LNCaP clone FGC (cell line): ENCODE measurements around the gene ZIC2.

Experiments used
- DNase-seq: peaks from one replicate; pipeline ENCODE4 v3.0.0-alpha.2; 2011; ENCODE audit warnings: low read depth
- H3K4me3 ChIP-seq: 2 replicates; pipeline ENCODE4 v1.5.1; 2011; ENCODE audit warnings: mild to moderate bottlenecking, low read depth, low read length, control low read depth
- TF ChIP-seq, protein P1 (sequence below): IDR thresholded peaks from 2 replicates; pipeline ENCODE4 v1.5.1; 2012; ENCODE audit warnings: mild to moderate bottlenecking; ENCODE audit not compliant: control insufficient read depth, insufficient read depth; ENCODE audit errors: extremely low read depth

Gene ZIC2

DNA sequence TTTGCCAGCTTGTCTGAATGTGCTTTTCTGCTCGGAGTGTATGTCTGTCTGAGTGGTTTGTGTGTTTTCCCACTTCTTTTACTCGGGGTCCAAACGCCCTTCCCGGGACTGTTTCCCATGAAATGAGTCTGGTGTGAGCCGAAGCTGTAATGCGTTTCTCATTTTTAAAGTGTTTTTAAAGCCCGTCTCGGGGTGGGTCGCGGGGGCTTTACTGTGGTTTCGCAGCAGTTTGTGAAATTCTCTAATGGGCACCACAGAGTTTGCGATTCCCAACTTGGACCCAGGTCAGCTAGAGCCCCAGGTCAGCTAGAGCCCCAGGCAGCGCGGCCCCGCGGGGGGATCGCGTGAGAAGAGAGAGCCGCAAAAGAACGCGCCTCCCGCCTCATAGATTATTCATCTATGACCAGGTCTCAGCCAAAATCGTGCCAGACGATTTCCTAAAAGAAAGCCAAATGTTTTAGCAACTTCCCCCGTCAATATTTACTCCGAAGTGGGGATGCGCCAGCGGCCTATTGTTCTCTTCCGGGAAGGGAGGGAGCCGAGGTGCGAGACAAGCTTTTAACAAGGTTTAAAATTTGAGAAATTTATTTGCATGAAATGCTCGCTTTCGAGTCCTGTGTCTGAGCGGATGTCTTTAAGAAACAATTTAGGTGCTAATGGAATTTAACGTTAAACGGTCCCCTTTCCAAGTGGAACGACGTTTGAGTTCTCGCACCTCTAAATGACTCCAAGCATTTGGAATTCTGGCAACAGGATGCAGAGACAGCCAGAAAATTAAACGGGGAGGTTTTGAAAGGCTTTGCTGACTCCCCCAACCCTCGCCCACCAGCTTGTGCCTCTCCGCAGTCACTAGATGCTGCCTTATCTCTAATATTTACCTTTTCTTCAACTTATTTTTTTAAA, 2.2 kb downstream of the ZIC2 start:
- peak overlapping the region; percentile 67 for H3K4me3 ChIP-seq

DNA sequence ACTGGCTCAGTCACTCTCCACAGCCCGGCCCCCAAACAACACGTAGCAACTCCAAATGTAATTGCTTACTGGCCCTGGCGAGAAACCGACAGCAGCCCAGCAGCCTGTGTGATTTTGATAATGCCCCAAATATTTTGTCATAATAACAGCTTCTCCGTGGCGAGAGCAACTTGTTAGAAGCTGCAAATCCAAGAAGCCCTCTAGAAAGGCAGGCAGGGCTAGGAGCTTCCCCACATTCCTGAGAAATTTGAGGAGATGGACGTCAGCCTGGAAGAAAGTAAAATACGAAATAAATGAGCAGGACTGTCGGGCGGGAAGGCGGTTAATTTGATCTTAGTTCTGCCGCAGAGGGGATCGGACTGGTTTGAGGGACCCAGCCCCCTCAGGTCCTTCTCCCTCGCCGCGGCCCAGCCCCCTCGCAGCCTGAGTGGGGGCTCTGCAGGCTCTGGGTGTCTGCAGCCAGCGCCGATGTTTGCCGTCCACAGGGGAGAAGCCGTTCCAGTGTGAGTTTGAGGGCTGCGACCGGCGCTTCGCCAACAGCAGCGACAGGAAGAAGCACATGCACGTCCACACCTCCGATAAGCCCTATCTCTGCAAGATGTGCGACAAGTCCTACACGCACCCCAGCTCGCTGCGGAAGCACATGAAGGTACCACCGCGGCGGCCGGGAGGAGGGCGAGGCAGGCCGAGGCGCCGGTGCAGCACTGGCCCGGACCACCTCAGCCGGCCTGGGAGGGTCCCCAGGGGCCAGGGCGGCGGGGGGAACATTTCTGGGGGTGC, 3.1 kb downstream of the ZIC2 start:
- TF ChIP-seq, protein P1, sequence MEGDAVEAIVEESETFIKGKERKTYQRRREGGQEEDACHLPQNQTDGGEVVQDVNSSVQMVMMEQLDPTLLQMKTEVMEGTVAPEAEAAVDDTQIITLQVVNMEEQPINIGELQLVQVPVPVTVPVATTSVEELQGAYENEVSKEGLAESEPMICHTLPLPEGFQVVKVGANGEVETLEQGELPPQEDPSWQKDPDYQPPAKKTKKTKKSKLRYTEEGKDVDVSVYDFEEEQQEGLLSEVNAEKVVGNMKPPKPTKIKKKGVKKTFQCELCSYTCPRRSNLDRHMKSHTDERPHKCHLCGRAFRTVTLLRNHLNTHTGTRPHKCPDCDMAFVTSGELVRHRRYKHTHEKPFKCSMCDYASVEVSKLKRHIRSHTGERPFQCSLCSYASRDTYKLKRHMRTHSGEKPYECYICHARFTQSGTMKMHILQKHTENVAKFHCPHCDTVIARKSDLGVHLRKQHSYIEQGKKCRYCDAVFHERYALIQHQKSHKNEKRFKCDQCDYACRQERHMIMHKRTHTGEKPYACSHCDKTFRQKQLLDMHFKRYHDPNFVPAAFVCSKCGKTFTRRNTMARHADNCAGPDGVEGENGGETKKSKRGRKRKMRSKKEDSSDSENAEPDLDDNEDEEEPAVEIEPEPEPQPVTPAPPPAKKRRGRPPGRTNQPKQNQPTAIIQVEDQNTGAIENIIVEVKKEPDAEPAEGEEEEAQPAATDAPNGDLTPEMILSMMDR = no peak
- H3K4me3 ChIP-seq = no peak overlapping the region
- no peak for DNase-seq

More for the DNA sequence above, 2.2 kb downstream of the ZIC2 start:
- DNase-seq = no peak
- TF ChIP-seq, protein P1 = no peak

DNA sequence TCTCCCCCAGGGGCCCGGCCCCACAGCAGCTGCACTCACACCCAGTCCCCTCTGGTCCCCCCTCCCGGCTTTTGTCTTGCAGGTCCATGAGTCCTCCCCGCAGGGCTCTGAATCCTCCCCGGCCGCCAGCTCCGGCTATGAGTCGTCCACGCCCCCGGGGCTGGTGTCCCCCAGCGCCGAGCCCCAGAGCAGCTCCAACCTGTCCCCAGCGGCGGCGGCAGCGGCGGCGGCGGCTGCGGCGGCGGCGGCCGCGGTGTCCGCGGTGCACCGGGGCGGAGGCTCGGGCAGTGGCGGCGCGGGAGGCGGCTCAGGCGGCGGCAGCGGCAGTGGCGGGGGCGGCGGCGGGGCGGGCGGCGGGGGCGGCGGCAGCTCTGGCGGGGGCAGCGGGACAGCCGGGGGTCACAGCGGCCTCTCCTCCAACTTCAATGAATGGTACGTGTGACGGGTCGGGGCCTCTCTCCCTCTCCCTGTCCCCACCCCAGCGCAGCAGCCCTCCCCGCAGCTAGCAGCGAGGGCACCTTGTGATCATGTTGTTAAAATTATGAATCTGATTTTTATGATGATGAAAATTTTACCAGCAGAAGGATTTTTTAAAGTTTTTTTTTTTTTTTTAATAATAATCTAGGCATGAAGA, 3.8 kb downstream of the ZIC2 start:
- TF ChIP-seq, protein P1 = no peak
- H3K4me3 ChIP-seq = no peak overlapping the region
- no peak for DNase-seq

DNA sequence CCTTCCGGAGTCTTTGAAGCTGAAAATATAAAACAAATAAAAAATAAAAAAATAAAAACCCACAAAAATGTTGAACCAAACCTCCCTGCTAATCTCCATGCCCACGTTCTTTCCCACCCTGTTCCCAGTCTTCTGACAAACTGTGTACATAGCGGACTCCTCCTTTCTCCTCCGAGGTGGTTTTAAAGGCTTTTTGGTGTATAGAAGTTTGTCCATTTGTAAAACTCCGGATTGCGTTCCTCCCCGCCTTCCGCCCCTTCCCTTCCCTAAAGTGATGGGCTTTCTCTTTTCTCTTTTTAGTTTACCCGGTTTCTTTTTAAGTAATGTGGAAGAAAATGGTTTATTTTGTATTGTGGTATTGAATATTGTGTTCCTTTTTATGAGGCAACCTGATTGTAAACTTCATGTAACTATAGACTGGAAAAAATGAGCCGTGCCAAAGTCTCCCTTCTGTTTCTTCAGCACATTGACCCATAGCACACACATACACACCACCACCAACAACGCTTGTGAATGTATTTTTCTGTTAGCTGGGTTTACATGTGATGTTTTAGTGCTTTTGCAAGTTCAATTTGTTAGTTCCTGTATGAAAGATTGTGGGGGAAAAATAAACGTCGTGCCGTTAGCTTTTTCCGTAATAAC, 4.4 kb downstream of the ZIC2 start:
- no peak for DNase-seq

DNA sequence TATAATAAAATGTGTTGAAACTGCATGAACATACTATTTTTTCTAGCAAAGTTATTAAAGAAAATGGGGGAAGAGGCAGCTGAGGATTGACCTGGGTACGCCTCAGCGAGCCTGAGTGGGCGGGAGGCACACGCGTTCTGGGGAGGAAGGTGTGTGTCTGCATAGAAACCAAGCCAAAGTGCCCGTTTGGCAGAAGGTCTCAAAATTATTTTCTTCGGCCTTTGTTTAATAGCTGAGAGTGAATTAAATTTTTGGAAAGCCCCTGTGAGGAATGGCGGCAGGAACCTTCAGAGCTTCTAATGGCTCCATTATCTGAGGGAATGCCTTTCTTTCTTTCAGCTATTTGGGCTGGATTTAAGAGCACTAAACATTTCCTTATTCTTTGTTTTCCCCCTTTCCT, 5.2 kb downstream of the ZIC2 start:
- no peak overlapping the region for H3K4me3 ChIP-seq
- no peak for DNase-seq
- TF ChIP-seq, protein P1 = no peak

More for the DNA sequence above, 4.4 kb downstream of the ZIC2 start:
- TF ChIP-seq, protein P1 = no peak
- H3K4me3 ChIP-seq = no peak overlapping the region
